Right lung (tissue), 5 donors: ENCODE data around the gene TMBIM4. TPM values are rescaled to one million over a fixed set of nuclear protein-coding genes. Genes with fewer than 3 reads are reported as not detected.
A peak's percentile ranks its signal among the peaks of the same experiment; 100 is the strongest.
"Not testable (repeated sequence)": the region's sequence is repeated elsewhere in the genome, so short reads cannot be mapped to it uniquely, and the experiment has no call there.

ENCODE experiments used
- DNase-seq, 2 donors: peaks; one replicate each; pipeline ENCODE4 v3.0.0-alpha.2; 2013
- polyA plus RNA-seq, 5 donors: library from polyadenylated mRNA; unstranded; fragments of 120-200 nt; gene quantifications; one replicate each; pipeline versions ENCODE4 v1.2.1 to v1.2.3, GENCODE V29; 2013; ENCODE audit warnings: inconsistent platforms in 1 of 5, low replicate concordance in 1 of 5; ENCODE audit not compliant: insufficient read length in 5 of 5, insufficient read depth in 1 of 5

Gene TMBIM4
- polyA plus RNA-seq, 5 donors = 107 to 149 (median 117) TPM

DNA sequence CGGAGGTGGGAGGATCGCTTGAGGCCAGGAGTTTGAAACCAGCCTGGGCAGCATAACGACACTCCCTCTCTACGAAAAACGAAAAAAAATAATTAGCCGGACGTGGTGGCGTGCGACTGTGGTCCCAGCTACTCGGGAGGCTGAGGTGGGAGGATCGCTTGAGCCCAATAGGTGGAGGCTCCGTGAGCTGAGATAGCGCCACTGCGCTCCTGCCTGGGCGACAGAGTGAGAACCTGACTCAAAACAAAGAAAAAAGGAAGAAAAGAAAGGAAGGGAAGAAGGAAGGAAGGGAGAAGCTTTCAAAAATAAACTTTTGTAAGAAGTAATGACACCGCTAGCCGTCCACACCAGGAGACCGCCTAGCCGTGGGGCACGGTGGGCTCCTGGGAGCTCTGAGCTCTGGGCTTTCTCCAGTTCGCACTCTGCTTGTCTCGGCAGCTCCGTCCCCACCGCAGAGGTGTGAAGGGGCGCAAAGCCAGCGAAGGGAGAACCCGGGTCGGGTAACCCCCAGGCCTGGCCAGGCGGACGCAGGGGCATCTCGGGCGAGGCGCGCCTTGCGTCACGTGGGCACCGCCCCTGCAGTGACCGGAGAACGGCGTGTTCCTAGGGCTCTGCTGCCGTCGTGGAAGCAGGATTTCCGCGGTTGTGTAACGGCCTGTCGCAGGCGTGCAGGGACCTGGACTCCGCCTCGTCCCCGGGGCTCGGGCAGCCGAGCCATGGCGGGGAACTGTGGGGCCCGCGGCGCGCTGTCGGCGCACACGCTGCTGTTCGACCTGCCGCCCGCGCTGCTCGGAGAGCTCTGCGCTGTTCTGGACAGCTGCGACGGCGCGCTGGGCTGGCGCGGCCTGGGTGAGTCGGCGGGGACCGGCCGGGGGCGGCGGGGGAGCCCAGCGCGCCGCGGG is 19.0 kb upstream of the TMBIM4 start, which contains the start of gene IRAK3:
Gene IRAK3, plus strand, starts transcription at position 631 of the 902 bp plus-strand sequence. Its CDS starts 86 bp downstream, at position 717.
- DNase-seq = peak; percentile 78 to 81

DNA sequence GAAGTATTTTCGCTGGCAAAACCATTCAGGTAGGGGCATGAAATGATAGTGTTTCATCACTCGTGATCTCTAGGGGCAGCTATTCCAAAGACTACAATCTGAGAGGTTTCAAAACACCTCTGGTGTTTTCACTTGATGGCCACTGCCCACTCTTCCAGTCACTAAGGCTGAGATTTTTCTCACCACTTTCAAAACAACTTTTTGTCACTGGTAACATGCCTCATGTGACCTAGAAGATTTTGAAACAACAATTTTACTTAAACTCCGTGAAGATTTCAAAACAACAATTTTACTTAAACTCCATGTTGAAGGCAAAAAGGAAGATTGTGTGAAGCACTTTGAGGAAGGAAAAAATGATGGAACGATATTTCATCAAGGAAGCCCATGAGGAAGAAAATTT is 18.0 kb upstream of the TMBIM4 start:
- DNase-seq = no peak

DNA sequence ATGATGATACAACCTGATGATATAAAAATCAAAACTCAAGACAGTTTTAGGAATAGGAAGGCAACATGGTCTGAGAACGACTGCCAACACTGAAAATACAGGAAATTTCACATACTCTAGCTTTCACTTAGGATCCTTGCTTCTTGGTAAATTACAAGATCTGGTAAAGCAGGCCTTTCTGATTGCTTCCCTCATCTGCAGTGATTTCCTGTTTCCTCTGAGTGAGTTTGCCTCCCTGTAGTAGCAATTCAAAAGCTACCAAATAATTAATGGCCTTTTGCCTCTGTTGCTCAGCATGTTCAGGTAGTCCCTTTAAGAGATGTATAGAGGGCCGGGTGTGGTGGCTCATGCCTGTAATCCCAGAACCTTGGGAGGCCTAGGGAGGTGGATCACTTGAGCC is 17.2 kb upstream of the TMBIM4 start:
- DNase-seq = no peak

DNA sequence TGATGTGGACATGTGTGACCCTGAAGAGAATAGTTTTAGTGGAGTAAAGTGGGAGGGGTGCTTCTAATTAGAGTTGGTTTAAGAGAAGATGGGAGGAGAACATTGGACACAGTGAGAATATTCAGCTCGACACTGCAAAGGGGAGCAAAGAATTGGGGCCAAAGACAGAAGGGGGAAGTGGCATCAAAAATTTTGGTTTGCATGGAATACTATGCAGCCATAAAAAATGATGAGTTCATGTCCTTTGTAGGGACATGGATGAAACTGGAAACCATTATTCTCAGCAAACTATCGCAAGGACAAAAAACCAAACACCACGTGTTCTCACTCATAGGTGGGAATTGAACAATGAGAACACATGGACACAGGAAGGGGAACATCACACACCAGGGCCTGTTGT is 15.0 kb upstream of the TMBIM4 start:
- DNase-seq = not testable (repeated sequence)

DNA sequence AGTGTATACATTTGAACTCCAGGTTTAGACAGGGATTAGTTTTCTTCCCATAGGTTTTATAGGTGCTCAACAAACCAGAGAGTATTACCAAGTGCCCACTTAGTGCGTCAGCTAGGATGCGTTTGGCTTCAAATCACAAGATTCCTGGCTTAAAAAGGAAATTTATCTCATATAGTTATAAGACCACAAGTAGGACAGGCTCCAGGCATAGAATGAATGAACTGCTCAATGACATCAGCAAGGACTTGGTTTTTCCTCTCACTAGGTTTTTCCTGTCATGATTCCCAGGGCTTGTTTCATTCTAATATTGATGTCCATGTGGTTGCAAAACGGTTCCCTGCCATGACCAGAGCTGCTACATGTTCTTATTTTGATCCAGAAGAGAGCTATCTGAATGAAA is 13.2 kb upstream of the TMBIM4 start:
- no peak for DNase-seq

DNA sequence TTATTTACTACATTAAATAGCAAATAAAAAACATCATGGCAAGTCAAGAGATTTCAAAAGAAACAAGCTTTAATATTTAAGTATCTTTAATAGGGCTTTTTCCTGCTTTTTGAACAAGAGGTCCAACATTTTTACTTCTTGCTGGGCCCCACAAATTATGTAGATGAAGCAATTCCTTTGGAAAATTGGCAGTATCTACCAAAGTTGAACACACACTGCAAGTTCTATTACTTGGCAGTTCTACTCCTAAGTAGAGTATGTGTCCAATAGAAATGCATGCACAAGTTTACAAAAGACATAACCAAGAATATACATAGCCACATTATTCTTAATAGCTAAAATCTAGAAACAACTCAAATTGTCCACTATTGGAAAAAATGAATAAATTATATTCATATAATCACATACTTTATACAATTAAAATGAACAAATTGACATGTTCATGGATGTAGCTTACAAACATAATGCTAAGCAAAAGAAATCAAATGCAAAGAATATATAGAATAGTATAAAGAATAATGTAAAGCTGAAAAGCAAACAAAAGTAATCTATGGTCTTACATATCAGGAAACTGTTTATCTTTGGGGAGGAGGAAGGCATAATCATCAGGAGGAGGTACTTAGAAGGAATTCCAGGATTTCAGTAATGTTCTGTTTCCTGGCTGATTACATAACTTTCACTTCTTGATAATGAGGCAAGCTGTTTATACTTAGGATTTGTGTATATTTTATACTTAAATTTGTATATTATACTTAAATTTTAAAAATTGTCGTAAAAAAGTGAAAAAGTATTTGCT is 6.5 kb upstream of the TMBIM4 start:
- DNase-seq = peak; percentile 68 to 78

DNA sequence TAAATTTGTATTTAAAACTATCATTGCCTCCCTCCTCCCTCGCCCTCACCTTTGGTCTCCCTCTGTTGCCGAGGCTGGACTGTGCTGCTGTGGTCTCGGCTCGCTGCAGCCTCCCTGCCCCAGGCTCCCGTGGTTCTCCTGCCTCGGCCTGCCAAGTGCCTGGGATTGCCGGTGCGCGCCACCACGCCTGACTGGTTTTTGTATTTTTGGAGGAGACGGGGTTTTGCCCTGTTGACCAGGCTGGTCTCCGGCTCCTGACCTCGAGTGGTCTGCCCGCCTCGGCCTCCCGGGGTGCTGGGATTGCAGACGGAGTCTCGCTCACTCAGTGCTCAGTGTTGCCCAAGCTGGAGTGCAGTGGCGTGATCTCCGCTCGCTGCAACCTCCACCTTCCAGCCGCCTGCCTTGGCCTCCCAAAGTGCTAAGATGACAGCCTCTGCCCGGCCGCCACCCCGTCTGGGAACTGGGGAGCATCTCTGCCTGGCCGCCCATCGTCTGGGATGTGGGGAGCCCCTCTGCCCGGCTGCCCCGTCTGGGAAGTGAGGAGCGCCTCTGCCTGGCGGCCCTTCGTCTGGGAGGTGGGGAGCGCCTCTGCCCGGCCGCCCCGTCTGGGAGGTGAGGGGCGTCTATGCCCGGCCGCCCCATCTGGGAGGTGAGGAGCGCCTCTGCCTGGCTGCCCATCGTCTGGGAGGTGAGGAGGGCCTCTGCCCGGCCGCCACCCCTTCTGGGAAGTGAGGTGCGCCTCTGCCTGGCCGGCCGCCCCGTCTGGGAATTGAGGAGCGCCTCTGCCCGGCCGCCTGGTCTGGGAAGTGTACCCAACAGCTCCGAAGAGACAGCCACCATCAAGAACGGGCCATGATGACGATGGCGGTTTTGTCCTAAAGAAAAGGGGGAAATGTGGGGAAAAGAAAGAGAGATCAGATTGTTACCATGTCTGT is 4.9 kb upstream of the TMBIM4 start:
- DNase-seq = not testable (repeated sequence)

DNA sequence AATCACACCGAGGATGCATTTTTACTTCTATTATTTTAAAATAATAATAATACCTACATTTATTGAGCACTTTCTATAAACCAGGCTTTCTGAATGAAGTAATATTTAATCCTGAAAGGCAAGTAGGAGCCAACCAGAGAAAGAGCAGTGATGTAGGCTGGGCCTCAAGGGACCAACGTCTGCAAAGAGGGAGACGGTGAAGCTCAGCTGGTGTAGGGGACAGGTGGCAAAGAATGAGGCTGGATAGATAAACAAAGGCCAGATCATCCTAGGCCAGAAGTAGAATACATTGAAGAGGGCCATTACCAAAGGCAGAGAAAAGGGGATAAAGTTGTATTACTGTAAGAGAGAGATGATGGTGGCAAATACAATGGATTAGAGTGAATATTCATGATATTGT is 810 bp upstream of the TMBIM4 start:
- no peak for DNase-seq

DNA sequence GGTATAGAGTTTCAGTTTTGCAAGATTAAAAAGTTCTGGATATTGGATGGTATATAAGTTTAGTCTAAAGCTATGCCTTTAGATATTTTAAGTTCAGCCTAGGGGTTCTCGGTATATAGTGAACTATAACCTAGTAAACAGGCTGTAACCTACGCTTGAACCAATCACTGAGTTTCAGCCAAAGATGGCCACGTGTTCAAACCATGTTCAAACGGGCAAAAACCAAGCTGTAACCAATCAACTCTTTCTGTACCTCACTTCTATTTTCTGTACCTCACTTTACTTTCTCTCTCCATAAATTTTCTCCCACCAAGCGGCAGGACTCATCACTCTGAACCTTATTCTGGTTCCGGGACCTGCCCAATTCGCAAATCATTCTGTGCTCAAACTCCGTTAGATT is 1.4 kb downstream of the TMBIM4 start:
- DNase-seq = no peak

DNA sequence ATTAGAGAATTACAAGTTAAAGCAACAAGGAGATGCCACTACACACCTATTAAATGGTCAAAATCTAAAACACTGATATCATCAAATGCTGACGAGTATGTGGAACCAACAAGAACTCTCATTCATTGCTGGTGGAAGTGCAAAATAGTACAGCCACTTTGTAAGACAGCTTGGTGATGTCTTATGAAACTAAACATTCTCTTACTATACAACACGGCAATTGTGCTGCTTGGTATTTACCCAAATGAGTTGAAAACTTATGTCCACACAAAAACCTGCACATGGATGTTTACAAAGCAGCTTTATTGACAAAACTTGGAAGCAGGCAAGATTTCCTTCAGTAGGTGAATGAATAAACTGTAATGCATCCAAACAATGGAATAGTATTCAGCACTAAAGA is 3.2 kb downstream of the TMBIM4 start:
- DNase-seq = no peak

DNA sequence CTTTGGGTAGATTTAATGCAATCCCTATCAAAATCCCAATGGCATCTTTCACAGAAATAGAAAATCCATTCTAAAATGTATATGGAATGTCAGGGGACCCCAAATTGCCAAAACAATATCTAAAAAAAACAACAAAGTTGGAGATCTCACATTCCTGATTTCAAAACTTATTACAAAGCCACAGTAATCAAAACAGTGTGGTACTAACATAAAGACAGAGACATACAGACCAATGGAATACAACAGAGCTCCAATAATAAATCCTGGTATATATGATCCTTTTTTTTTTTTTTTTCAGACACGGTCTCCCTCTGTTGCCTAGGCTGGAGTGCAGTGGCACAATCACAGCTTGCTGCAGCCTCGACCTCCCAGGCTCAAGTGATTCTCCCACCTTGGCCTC is 4.7 kb downstream of the TMBIM4 start:
- no peak for DNase-seq

DNA sequence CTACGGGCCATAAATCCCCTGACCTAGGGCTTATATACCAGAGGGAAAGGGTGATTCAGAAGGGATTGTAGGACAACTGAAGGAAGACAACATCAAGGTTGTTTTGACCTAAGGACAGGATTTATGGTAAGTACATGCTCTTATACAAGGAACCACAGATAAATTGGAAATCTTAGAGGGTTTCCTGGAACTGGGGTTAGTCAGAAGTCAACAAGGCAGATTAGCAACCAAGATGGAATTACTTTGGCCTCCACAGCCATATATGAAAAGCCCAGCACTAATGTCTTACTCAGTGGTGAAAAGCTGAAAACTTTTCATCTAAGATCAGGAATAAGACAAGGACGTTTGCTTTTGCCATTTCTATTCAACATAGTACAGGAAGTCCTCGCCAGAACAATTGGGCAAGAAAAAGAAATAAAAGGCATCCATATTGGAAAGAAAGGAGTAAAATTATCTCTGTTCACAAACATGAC is 5.4 kb downstream of the TMBIM4 start:
- no peak for DNase-seq

DNA sequence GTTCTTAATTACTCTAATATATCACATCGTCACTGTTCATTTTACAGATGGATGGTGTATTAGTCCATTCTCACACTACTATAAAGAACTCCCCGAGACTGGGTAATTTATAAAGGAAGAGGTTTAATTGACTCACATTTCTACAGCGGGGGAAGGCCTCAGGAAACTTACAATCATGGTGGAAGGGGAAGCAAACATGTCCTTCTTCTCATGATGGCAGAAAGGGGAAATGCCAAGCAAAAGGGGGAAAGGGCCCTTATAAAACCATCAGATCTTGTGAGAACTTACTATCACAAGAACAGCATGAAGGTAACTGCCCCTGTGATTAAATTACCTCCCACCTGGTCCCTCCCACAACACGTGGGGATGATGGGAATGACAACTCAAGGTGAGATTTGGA is 6.5 kb downstream of the TMBIM4 start:
- no peak for DNase-seq

DNA sequence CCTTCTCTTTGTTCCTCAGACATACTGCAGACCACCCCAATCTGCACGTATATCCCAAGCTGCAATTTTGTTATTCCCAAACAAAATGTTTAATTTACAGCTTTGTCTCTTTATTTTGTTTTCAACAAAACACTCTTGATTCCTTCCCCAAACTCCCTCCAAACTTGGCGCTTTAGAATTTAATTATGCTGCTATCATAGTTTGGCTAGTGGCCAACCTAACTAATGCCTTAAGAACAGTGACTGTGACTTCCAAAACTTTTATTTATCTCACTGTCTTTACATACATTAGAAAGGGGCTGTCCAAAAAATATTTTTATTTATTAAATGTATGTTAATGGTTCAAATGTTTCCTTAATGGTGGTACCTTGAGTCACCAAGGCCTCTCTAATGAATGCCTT is 7.1 kb downstream of the TMBIM4 start:
- DNase-seq = peak in 1 of 2 donors; percentile 32

DNA sequence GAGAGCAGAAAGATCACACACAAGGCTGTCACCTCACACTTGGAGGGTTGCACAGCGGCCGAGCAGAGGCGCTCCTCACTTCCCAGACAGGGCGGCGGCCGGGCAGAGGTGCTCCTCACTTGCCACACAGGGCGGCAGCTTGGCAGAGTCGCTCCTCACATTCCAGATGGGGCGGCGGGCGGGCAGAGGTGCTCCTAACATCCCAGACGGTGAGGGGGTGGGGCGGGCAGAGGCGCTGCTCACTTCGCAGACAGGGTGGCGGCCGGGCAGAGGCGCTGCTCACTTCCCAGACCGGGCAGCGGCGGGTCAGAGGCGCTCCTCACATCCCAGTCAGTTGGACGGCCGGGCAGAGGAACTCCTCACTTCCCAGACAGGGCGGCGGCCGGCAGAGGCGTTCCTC is 9.1 kb downstream of the TMBIM4 start:
- no peak for DNase-seq

DNA sequence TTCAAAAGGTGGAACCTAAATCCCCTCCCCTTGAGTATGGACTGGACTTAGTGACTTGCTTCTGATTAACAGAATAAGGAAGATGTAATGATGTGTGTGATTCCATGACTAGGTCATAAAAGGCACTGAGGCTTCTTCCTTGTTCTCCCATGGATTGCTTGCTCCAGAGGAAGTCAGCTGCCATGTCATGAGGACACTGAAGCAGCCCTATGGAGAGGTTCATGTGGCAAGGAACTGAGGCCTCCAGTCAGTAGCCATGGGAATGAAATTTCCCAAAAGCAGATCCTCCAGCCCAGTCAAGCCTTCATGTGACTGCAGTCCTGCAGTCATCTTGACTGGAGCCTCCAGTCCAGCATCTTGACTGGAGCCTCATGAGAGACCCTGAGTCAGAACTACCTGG is 10.7 kb downstream of the TMBIM4 start:
- DNase-seq = no peak

DNA sequence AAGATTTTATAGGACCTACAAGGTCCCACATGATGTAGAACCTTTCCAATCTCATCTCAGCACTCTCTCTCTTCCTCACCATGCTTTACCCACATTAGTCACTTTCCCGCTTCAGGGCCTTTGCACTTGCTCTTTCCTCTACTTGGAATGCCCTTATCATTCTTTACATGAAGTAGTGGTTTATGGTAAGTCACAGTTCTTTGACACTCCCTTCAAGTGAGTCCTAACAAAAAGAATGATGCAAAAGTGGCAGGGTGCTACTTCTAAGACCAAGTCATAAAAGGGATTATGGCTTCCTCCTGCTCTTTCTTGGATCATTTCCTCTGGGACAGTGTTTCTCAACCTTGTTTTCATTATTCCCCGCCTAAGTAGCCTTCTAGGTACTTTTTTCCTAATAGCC is 13.1 kb downstream of the TMBIM4 start:
- no peak for DNase-seq

DNA sequence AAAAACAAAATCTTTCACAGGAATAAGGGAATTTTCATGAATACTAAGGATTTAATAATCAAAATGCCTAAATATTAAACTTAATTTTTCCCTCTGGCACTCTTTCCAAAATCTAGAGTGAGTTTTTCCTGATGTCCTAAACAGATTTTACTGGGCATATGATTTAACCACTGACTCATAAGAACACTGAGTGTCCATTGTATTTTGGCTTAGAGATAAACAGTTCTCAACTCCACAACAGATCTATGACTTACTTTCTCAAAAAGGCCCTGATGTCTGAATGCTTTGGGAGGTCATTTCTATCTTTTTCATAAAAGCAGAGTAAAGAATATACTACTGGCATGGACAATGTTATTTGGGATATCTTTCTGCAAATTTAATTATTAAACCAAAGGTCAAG is 15.0 kb downstream of the TMBIM4 start:
- no peak for DNase-seq

DNA sequence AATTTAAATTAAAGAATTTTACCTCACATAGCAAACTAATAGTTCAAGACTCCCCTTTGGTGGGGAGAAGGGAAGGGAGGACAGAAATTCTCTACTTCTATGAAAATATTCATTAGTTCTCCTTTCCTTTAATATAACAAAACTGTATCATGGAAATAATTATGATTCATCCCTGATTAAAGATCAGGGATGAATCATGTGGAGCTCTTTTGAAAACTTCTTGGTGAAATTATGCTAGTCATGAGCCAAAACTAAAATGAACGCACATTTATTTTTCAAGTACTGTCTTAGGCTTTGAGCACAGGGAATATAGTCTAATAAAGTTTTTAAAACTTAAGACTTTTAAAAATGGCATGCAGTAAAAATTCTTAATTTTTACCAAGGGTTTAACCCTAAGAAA is 17.1 kb downstream of the TMBIM4 start:
- DNase-seq = no peak

DNA sequence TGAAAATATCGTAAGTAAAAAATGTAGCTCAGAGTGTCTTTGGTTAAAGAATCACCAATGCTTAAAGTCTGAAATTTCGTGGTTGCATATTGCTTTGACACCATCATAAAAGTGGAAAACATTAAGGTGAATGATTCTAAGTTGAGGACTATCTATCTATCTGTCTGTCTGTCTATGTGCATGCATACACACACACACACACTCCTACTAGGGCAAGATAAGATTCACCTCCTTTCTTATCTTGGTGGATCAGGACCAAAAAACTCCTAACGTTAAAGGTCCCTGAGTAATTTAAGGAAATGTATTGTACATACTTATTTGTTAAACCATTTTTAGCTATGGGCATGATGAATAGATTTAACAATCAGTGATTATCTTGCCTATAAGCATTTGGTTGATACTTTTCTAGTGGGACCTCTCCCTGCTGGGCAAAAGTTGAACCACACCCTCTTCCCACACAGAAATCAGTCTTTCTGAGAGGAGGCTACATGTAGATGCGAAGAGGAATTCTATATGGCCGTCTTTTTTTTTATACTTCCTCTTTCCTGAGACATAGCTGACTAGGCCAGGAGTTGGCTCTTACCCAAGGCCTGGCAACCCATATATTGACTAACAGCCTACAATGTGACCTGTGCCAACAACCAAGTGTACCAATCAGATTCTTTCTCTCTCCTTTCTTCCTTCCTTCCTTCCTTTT is 19.9 kb downstream of the TMBIM4 start:
- DNase-seq = no peak
